Loucy (cell line): ENCODE data around the gene SIMC1.

Experiments
- EZH2phosphoT487 ChIP-seq: fragments of 200-600 bp; IDR thresholded peaks from 2 replicates; pipeline ENCODE4 v1.6.1; 2018; ENCODE audit warnings: antibody characterized with exemption, mild to moderate bottlenecking, moderate library complexity, borderline replicate concordance
- TF ChIP-seq, protein P1 (sequence below): fragments of 200-600 bp; sonication (generic); conservative IDR thresholded peaks from 2 replicates; pipeline ENCODE4 v1.5.1; 2014; ENCODE audit warnings: mild to moderate bottlenecking, antibody characterized with exemption, low read length

DNA sequence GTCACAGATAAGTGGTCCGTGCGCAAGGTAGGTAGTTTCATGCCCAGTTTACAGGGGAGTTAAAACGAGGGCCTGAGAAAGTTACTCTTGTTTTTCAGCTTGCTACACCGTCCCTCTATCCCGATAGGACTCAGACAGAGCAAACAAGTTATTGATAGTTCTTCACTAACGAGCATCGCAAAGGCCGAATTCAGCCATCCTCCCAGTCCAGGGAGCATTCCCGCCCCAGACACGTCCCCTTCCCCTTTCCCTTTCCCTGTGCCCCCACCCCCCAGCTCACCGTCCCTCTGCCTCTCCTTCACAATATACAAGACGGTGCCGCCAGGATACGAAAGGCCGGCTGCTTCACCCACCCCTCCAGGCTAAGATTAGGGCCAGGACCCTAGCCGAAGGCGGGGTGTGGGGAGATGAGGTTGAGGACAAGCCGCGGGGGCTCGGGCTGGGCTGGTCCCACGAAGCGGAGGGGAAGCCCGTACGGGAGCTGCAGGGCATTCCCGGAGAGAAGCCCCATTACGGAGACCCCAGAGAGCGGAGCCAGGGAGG is 122.7 kb downstream of the SIMC1 start:
- TF ChIP-seq, protein P1, sequence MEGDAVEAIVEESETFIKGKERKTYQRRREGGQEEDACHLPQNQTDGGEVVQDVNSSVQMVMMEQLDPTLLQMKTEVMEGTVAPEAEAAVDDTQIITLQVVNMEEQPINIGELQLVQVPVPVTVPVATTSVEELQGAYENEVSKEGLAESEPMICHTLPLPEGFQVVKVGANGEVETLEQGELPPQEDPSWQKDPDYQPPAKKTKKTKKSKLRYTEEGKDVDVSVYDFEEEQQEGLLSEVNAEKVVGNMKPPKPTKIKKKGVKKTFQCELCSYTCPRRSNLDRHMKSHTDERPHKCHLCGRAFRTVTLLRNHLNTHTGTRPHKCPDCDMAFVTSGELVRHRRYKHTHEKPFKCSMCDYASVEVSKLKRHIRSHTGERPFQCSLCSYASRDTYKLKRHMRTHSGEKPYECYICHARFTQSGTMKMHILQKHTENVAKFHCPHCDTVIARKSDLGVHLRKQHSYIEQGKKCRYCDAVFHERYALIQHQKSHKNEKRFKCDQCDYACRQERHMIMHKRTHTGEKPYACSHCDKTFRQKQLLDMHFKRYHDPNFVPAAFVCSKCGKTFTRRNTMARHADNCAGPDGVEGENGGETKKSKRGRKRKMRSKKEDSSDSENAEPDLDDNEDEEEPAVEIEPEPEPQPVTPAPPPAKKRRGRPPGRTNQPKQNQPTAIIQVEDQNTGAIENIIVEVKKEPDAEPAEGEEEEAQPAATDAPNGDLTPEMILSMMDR, result no peak
- TF ChIP-seq EZH2phosphoT487, result no peak
